ENCODE data around the gene CCDC92.
"Not testable (repeated sequence)": the region's sequence is repeated elsewhere in the genome, so short reads cannot be mapped to it uniquely, and the experiment has no call there.

CCDC92 gene

GRCh38 chr12:123949770-123950165 lies 22.9 kb downstream of the CCDC92 start:
- DNase-seq (ENCODE audit: low read depth): no peak

DNA sequence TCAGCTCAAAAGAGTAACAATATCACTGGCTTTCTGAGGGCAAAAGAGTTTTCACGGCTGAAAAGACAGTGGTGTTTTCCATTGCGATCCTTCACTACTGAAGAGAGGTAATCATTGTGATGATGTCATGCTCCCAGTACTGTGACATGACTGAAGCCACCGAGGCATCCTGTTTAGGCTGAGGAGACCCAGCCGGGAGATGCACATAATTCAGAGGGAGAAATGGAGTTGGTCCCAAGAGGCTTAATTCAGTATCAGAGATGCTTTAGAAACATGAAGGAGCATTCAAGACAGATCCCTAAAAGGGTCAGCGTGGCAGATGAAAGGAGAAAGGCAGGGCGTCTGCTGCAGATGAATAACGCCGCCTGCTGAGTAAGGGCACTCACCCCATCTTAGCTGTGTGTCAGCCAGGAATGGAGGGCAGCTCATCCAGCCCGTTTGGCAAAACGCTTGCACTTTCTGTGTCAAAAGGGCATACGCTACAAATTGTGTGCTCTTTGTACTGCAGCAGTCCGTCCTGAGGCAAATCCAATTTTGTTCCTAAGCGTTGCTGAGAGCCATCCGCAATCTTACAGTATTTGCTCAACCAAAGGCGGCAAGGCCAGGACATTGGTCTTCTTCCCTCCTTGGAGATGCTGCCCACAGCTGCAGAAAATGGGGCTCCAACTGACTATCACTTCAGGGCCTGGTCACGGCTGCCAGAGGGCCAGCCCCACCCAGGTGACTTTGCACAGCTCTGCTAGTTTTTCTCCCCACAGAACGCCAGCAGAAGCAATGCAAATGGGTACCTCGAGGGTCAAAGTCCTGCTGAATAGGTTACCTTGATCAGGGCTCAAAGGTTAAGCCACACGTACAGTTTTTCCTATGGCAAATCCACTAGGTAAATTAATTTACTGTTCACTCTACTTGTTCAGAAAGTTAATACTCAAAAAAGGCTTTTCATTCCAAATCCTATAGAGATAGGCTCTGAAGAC lies 23.5 kb downstream of the CCDC92 start:
- DNase-seq (ENCODE audit: low read depth): no peak

- no peak for DNase-seq (ENCODE audit: low read depth)
These were observed 24.2 kb downstream of the CCDC92 start for GRCh38 chr12:123948401-123948795.

- DNase-seq (ENCODE audit: low read depth): not testable (repeated sequence)
These were observed 25.1 kb downstream of the CCDC92 start for GRCh38 chr12:123947531-123947930.

DNA sequence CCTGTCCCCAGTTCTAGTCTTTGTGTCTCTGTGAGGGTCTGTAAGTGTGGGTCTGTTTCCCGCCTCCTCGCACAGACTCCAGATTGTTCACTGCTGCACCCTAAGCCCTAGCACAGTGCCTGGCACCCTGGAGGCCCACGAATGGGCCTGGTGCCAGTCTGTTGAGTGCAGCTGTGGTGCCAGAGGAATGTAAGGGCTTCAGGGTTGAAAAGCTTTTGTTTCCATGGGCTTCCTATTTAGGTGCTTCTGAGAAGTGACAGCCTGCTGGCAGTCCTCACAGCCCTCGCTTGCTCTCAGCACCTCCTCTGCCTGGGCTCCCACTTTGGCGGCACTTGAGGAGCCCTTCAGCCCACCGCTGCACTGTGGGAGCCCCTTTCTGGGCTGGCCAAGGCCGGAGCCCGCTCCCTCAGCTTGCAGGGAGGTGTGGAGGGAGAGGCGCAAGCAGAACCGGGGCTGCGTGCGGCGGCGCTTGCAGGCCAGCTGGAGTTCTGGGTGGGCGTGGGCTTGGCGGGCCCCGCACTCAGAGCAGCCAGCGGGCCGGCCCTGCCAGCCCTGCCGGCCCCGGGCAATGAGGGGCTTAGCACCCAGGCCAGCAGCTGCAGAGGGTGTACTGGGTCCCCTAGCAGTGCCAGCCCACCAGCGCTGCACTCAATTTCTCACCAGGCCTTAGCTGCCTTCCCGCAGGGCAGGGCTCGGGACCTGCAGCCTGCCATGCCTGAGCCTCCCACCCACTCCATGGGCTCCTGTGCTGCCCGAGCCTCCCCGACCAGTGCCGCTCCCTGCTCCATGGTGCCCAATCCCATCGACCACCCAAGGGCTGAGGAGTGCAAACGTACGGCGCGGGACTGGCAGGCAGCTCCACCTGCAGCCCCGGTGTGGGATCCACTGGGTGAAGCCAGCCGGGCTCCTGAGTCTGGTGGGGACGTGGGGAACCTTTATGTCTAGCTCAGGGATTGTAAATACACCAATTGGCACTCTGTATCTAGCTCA lies 25.8 kb downstream of the CCDC92 start:
- not testable (repeated sequence) for DNase-seq (ENCODE audit: low read depth)

DNA sequence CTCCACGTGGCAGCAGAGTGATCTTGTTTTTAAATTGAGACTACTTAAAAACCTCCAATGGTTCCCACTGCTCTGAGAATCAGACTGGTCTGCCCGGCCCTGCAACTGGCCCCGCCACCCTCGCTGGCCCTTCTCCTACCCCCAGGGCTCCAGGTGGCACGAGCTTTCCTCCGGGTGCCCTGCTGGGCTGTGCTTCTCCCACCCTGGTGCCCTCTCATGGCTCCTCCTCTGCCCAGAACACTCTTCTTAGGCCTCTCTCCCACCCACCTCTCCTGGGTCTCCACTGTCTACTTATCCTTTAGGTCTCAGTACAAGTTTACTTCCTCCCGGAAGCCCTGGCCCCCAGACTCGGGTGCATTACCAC lies 26.5 kb downstream of the CCDC92 start:
- no peak for DNase-seq (ENCODE audit: low read depth)

GRCh38 chr12:123945287-123946151 lies 27.1 kb downstream of the CCDC92 start:
- DNase-seq (ENCODE audit: low read depth): no peak

DNA sequence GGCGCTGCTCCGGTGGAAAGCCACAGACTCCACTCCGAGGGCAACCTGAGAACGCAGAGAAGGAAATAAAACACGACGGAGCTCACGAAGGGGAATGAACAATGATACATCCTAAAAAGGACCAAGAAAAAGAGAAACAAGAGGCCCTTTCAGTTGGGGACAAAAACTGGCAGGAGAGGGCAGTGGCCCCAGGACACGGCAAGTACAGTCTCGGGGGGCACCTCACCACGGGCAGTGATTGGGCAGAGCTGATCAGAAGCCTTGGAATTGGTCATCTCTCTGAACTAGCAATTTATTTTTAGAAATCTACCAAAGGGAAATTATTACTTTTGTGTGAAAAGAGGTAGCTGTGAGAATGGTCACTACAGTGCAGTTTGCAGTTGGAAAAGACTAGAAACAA lies 27.9 kb downstream of the CCDC92 start:
- DNase-seq (ENCODE audit: low read depth): no peak

- DNase-seq (ENCODE audit: low read depth): no peak
These were observed 28.8 kb downstream of the CCDC92 start for GRCh38 chr12:123943816-123944215.

DNA sequence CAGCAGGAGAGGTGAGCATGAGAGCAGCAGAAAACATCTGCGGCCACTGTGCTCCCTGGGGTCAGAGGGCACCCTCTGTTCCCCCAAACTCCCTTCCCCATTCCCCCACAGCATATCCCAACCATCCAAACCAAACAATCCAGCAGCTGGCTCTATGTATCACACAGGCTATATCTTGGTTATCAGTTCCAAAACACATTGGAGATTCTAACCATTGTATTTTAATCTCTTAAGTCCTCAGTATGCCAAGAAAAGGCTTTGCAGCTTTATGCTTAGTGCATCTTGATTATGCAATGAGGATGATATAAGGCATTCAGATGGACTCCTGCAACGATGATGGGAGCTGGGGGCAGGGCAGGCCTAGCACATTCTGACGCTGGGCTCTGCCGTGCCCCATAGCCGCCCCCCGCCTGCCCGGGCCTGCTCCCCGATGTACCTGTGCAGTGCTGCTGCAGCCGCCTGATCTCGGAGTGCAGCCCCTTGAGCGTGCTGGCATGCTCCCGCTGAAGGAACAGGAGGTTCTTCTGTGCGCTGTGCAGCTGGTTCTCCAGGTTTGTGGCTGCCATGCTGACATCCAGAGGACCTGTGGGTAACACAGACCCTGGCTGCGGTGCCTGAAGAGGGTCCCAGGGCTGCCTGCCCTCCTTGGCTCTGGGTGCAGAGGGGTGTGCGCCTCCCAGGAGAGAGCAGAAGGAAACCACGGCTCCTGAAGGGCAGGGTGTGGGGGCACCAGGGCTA lies 29.6 kb downstream of the CCDC92 start:
- no peak for DNase-seq (ENCODE audit: low read depth)

GRCh38 chr12:123942238-123942653 lies 30.4 kb downstream of the CCDC92 start:
- no peak for DNase-seq (ENCODE audit: low read depth)

DNA sequence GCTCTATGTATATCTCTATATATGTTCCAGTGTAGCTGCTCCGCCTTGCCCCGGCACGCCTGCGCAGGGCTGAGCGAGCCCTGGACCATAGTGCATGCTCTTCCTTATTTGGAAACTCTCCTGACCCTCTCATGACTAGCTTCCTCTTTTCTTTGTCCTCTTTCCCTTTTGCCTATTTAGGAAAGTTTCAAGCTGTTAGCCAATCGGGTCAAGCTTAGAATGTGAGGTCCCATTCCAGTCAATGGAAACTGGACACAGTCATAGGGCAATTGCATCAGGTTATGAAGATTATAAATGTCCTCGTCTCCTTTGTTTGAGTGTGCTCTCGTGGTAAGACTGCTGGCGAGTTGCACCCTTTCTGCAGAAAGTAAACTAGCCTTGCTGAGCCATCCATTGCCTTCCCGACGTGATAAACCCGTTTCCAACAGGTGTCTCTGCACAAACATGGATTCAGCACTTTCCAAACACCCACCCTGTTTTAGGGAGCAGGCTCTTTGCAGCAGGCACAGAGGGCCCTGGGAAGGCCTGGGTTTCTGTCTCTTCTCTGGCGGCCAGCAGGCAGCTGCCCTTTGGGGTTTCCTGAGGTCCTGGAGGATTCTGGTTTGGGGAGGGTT lies 30.9 kb downstream of the CCDC92 start:
- DNase-seq (ENCODE audit: low read depth): no peak

DNA sequence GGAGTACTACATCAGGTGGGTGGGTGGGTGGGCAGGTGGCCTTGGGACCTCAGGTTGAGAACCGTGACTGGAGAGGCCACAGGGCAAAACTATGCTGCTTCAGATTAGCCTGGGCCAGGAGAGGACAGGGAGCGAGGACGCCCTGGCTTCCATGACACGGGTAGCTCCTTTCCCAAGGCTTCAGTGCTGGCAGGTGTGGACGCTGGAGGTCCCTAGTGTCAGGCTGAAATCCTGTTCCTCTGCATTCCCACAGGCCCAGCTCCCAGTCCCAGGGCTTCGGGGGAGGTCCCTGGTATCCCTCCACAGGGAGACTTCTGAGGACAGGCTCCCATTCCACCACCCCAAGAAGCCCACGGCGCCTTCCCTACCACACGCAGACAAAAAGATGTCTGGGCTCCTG lies 31.6 kb downstream of the CCDC92 start:
- DNase-seq (ENCODE audit: low read depth): no peak

DNA sequence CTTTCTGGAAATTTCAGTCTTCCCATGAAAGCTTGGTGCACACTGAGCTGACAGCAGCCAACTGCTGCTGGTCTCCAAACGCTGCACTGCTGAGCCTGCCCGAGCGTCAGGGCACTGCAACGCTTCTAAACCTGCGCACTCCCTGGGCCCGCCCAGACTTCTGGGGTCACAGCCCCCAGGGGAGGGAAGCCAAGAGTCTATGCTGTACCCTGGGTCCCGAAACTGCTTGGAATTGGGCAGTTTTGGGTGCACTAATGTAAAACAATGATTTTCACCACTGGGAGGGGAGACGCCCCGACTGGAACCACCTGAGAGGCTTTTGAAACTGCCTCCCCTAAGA lies 32.0 kb downstream of the CCDC92 start:
- DNase-seq (ENCODE audit: low read depth): no peak

- no peak for DNase-seq (ENCODE audit: low read depth)
These were observed 32.7 kb downstream of the CCDC92 start for GRCh38 chr12:123939716-123940626.

GRCh38 chr12:123938679-123939480 lies 33.8 kb downstream of the CCDC92 start:
- no peak for DNase-seq (ENCODE audit: low read depth)

- DNase-seq (ENCODE audit: low read depth): no peak
These were observed 34.7 kb downstream of the CCDC92 start for GRCh38 chr12:123937707-123938591.
